Colonic mucosa (tissue), 4 donors: ENCODE data around the gene FRAT1. TPM values are rescaled to one million over a fixed set of nuclear protein-coding genes. Genes with fewer than 3 reads are reported as not detected.
"Not testable (repeated sequence)": the region's sequence is repeated elsewhere in the genome, so short reads cannot be mapped to it uniquely, and the experiment has no call there.

ENCODE experiments used
- DNase-seq: peaks from one replicate; pipeline ENCODE4 v3.0.0-alpha.2; 2020
- H3K27ac ChIP-seq: fragments of 200-600 bp; one replicate; pipeline ENCODE4 v1.8.0; 2021
- H3K27me3 ChIP-seq: fragments of 200-600 bp; one replicate; pipeline ENCODE4 v1.8.0; 2021
- H3K36me3 ChIP-seq: fragments of 200-600 bp; one replicate; pipeline ENCODE4 v1.8.0; 2021
- H3K4me1 ChIP-seq: fragments of 200-600 bp; one replicate; pipeline ENCODE4 v1.8.0; 2021; ENCODE audit warnings: mild to moderate bottlenecking
- H3K4me3 ChIP-seq: fragments of 200-600 bp; one replicate; pipeline ENCODE4 v1.8.0; 2021
- H3K9ac ChIP-seq, 2 donors: one replicate each; pipeline ENCODE4 v1.7.0; 2013; ENCODE audit warnings: control low read depth in 2 of 2, low read depth in 2 of 2, low read length in 2 of 2
- H3K9me3 ChIP-seq: fragments of 200-600 bp; one replicate; pipeline ENCODE4 v1.8.0; 2021
- CTCF ChIP-seq: fragments of 200-600 bp; IDR thresholded peaks from one replicate; pipeline ENCODE4 v1.8.0; 2022; ENCODE audit warnings: antibody characterized with exemption, mild to moderate bottlenecking
- intact Hi-C: fragments of 100-400 bp; cut with DNase I; formaldehyde crosslinking; loops from one replicate; pipeline ENCODE4 v1.14.1; 2022
- total RNA-seq, 2 donors: library from RNA; stranded (reverse); fragmentation: NEBNext Ultra II Directional in 1 of 2; extraction: Animal tissue kit (Norgen Biotek cat#: 25700) in 1 of 2; gene quantifications; one replicate each; pipeline ENCODE4 v1.2.1, GENCODE V29; 2021
- donor health status: healthy.
- donor health status: DM: no; HTN: no; CAD: no.
- donor health status: DM: no; HTN: no; CAD: no.

FRAT1 gene
- total RNA-seq, 2 donors from 2014 or later, result 5.0 to 6.1 TPM

- no peaks in the 10 kb centered on the region for H3K4me1 ChIP-seq
- H3K36me3 ChIP-seq, result no peaks in the 10 kb centered on the region
- H3K27ac ChIP-seq, result no peak overlapping the region
- intact Hi-C loops, result no loop called here
- H3K9me3 ChIP-seq, result no peaks in the 10 kb centered on the region
- H3K9ac ChIP-seq, result no peak overlapping the region
- no peaks in the 10 kb centered on the region for H3K27me3 ChIP-seq
- DNase-seq, result no peak
- no peak for TF ChIP-seq CTCF
- H3K4me3 ChIP-seq, result no peak overlapping the region
Observed at GRCh38 chr10:97341416-97341815, 22.3 kb downstream of the FRAT1 start.

- H3K27ac ChIP-seq, H3K9ac ChIP-seq, intact Hi-C loops, H3K9me3 ChIP-seq, H3K27me3 ChIP-seq, DNase-seq, H3K4me3 ChIP-seq, H3K36me3 ChIP-seq, H3K4me1 ChIP-seq: not testable (repeated sequence)
Observed at GRCh38 chr10:97343664-97344063, 24.6 kb downstream of the FRAT1 start.

GRCh38 chr10:97347317-97347716 is 28.2 kb downstream of the FRAT1 start:
- no peak for TF ChIP-seq CTCF
- no peak for DNase-seq
- no peaks in the 10 kb centered on the region for H3K36me3 ChIP-seq
- H3K27ac ChIP-seq, result no peak overlapping the region
- no peaks in the 10 kb centered on the region for H3K4me1 ChIP-seq
- intact Hi-C loops, result no loop called here
- H3K9ac ChIP-seq, result no peak overlapping the region
- no peaks in the 10 kb centered on the region for H3K27me3 ChIP-seq
- H3K4me3 ChIP-seq, result no peak overlapping the region
- H3K9me3 ChIP-seq, result no peaks in the 10 kb centered on the region

GRCh38 chr10:97349752-97350513 is 30.9 kb downstream of the FRAT1 start:
- Histone ChIP-seq H3K27me3 (no peaks in the 10 kb centered on the region), H3K9me3 (no peaks in the 10 kb centered on the region), H3K9ac (no peak overlapping the region), H3K4me3 (no peak overlapping the region), H3K4me1 (no peaks in the 10 kb centered on the region), H3K36me3 (no peaks in the 10 kb centered on the region), H3K27ac (no peak overlapping the region)
- no peak for TF ChIP-seq CTCF
- intact Hi-C loops, result no loop called here
- DNase-seq, result peak; percentile 25

GRCh38 chr10:97353945-97354344 is 34.9 kb downstream of the FRAT1 start:
- H3K4me3 ChIP-seq, result no peak overlapping the region
- no peaks in the 10 kb centered on the region for H3K9me3 ChIP-seq
- H3K9ac ChIP-seq, result no peak overlapping the region
- H3K27me3 ChIP-seq, result no peaks in the 10 kb centered on the region
- intact Hi-C loops, result no loop called here
- no peak for DNase-seq
- no peak for TF ChIP-seq CTCF
- H3K36me3 ChIP-seq, result no peaks in the 10 kb centered on the region
- H3K4me1 ChIP-seq, result no peaks in the 10 kb centered on the region
- H3K27ac ChIP-seq, result no peak overlapping the region

GRCh38 chr10:97355571-97355975 is 36.5 kb downstream of the FRAT1 start:
- H3K27ac ChIP-seq, result no peak overlapping the region
- peak; percentile 29 for DNase-seq
- H3K9ac ChIP-seq, result no peak overlapping the region

More at GRCh38 chr10:97355571-97355975, 36.5 kb downstream of the FRAT1 start:
- intact Hi-C loops, result no loop called here
- peak; percentile 28 for TF ChIP-seq CTCF
- Histone ChIP-seq H3K4me1 (no peaks in the 10 kb centered on the region), H3K36me3 (no peaks in the 10 kb centered on the region), H3K9me3 (no peaks in the 10 kb centered on the region), H3K27me3 (no peaks in the 10 kb centered on the region), H3K4me3 (no peak overlapping the region)
